Measurements from ENCODE around the gene RBM6.

RBM6 gene

GRCh38 chr3:50095352-50095998, 155.5 kb downstream of the RBM6 start:
- no peak for DNase-seq (ENCODE audit: low read depth in 2 of 2)

GRCh38 chr3:50100386-50100785, 160.4 kb downstream of the RBM6 start:
- DNase-seq (ENCODE audit: low read depth in 2 of 2): no peak

- DNase-seq (ENCODE audit: low read depth in 2 of 2): no peak
Observed at GRCh38 chr3:50100956-50101845, 161.3 kb downstream of the RBM6 start.

- no peak for DNase-seq (ENCODE audit: low read depth in 2 of 2)
Observed at GRCh38 chr3:50102558-50102957, 162.6 kb downstream of the RBM6 start.

- DNase-seq (ENCODE audit: low read depth in 2 of 2): no peak
Observed at GRCh38 chr3:50111757-50112156, 171.8 kb downstream of the RBM6 start.

- no peak for DNase-seq (ENCODE audit: low read depth in 2 of 2)
Observed at GRCh38 chr3:50112462-50112861, 172.5 kb downstream of the RBM6 start.

- DNase-seq (ENCODE audit: low read depth in 2 of 2): no peak
Observed at GRCh38 chr3:50117120-50117519, 177.2 kb downstream of the RBM6 start.

- DNase-seq (ENCODE audit: low read depth in 2 of 2): no peak
Observed at GRCh38 chr3:50118237-50118636, 178.3 kb downstream of the RBM6 start.

- DNase-seq (ENCODE audit: low read depth in 2 of 2): no peak
Observed at GRCh38 chr3:50119786-50120185, 179.8 kb downstream of the RBM6 start.

GRCh38 chr3:50120364-50121071, 180.6 kb downstream of the RBM6 start:
- DNase-seq (ENCODE audit: low read depth in 2 of 2): no peak

GRCh38 chr3:50121072-50122032, 181.4 kb downstream of the RBM6 start:
- peak; percentile 43 to 51 for DNase-seq (ENCODE audit: low read depth in 2 of 2)

GRCh38 chr3:50122071-50122470, 182.1 kb downstream of the RBM6 start:
- no peak for DNase-seq (ENCODE audit: low read depth in 2 of 2)

GRCh38 chr3:50122661-50123391, 182.9 kb downstream of the RBM6 start:
- DNase-seq (ENCODE audit: low read depth in 2 of 2): no peak

- no peak for DNase-seq (ENCODE audit: low read depth in 2 of 2)
Observed at GRCh38 chr3:50123394-50124051, 183.6 kb downstream of the RBM6 start.

GRCh38 chr3:50124052-50124799, 184.3 kb downstream of the RBM6 start:
- no peak for DNase-seq (ENCODE audit: low read depth in 2 of 2)

- DNase-seq (ENCODE audit: low read depth in 2 of 2): no peak
Observed at GRCh38 chr3:50124800-50125178, 184.8 kb downstream of the RBM6 start.

- no peak for DNase-seq (ENCODE audit: low read depth in 2 of 2)
Observed at GRCh38 chr3:50125541-50126286, 185.8 kb downstream of the RBM6 start.

- no peak for DNase-seq (ENCODE audit: low read depth in 2 of 2)
Observed at GRCh38 chr3:50126287-50127211, 186.6 kb downstream of the RBM6 start.

All from fibroblast of skin of left quadriceps (primary cell).